Stimulated activated naive B cell treated with anti-CD40 and anti-IgM and Interleukin-4, amounts not matched to agents 10 μg/mL and 1 μg/mL and 100 μg/mL, for 72 hours (primary cell): ENCODE measurements around the gene ATP2B3.

Source experiments
- ATAC-seq, 2 donors: fragments of 150-1000 bp; cut with Tn5 transposase; replicated peaks; 2 replicates each; pipeline ENCODE4 v1.10.0; 2021; ENCODE audit warnings: moderate library complexity in 1 of 2
- DNase-seq: peaks from one replicate; pipeline ENCODE4 v3.0.0; 2021
- H3K27ac Mint-ChIP-seq: one replicate; pipeline ENCODE4 v1.8.0; 2022; ENCODE audit warnings: mild to moderate bottlenecking, mixed read lengths
- H3K27me3 Mint-ChIP-seq, 2 donors: one replicate each; pipeline ENCODE4 v1.8.0; 2022; ENCODE audit warnings: mixed read lengths in 2 of 2
- H3K36me3 Mint-ChIP-seq, 2 donors: one replicate each; pipeline ENCODE4 v1.8.0; 2022; ENCODE audit warnings: mixed read lengths in 2 of 2, mild to moderate bottlenecking in 1 of 2
- H3K4me1 Mint-ChIP-seq, 2 donors: one replicate each; pipeline ENCODE4 v1.8.0; 2022; ENCODE audit warnings: mixed read lengths in 2 of 2, mild to moderate bottlenecking in 1 of 2
- H3K4me3 Mint-ChIP-seq, 2 donors: one replicate each; pipeline ENCODE4 v1.8.0; 2022; ENCODE audit warnings: mild to moderate bottlenecking in 2 of 2, mixed read lengths in 2 of 2, moderate library complexity in 1 of 2
- H3K9me3 Mint-ChIP-seq, 2 donors: one replicate each; pipeline ENCODE4 v1.8.0; 2022; ENCODE audit warnings: mixed read lengths in 2 of 2, mild to moderate bottlenecking in 1 of 2

Gene ATP2B3

GRCh38 chrX:153522259-153522658 lies 4.8 kb downstream of the ATP2B3 start:
- ATAC-seq (no peak), DNase-seq (no peak)
- H3K36me3 Mint-ChIP-seq: no peaks in the 10 kb centered on the region
- peaks cover 28 to 48% of the 10 kb centered on the region in 2 donors for H3K27me3 Mint-ChIP-seq
- H3K4me3 Mint-ChIP-seq: no peak overlapping the region
- H3K9me3 Mint-ChIP-seq: no peaks in the 10 kb centered on the region
- no peak overlapping the region for H3K27ac Mint-ChIP-seq
- H3K4me1 Mint-ChIP-seq: peaks cover 2 to 5% of the 10 kb centered on the region in 2 donors

DNA sequence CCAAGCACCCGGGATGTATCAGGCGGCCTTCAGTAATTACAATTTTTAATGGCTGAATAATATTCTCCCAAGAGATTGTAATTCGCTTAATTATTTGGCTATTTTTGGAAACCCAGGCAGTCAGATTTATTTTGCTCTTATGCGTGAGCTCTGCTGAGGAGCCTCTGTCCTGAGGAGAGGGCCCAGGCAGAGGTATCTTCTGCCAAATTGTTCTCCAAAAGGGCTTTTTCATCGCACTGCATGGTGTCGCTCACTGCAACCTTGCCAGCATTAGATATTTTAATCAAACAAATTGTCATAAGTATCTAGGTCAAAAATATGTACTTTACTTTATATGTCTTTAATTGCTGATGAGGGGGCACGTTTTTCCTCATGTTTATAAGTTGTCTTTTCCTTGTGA lies 5.8 kb downstream of the ATP2B3 start:
- H3K36me3 Mint-ChIP-seq: no peaks in the 10 kb centered on the region
- no peak for DNase-seq
- no peaks in the 10 kb centered on the region for H3K9me3 Mint-ChIP-seq
- H3K4me1 Mint-ChIP-seq: peaks cover 2 to 3% of the 10 kb centered on the region in 2 donors
- H3K4me3 Mint-ChIP-seq: no peak overlapping the region
- H3K27ac Mint-ChIP-seq: no peak overlapping the region
- H3K27me3 Mint-ChIP-seq: peaks cover 26 to 49% of the 10 kb centered on the region in 2 donors
- no peak for ATAC-seq

DNA sequence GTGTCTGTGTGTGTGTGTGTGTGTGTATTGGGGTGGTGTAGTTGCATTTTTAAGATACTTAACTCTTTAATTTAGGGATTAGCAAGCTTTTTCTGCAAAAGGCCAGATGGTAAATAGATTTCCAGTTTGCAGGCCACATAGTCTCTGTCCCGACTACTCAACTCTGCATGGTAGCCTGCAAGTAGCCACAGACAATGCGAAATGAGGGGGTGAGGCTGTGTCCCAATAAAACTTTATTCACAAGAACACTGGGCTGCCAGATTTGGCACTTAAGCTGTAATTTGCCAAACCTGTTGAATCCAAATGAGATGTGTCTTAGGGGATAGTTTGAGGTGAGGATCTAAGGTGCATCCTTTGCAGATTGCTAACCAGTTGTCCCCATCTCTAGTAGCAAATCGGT lies 6.8 kb downstream of the ATP2B3 start:
- H3K27ac Mint-ChIP-seq: no peak overlapping the region
- no peaks in the 10 kb centered on the region for H3K36me3 Mint-ChIP-seq
- no peak for ATAC-seq
- H3K27me3 Mint-ChIP-seq: peaks cover 22 to 39% of the 10 kb centered on the region in 2 donors
- H3K4me3 Mint-ChIP-seq: no peak overlapping the region
- no peaks in the 10 kb centered on the region for H3K9me3 Mint-ChIP-seq
- DNase-seq: no peak
- no peaks in the 10 kb centered on the region for H3K4me1 Mint-ChIP-seq

DNA sequence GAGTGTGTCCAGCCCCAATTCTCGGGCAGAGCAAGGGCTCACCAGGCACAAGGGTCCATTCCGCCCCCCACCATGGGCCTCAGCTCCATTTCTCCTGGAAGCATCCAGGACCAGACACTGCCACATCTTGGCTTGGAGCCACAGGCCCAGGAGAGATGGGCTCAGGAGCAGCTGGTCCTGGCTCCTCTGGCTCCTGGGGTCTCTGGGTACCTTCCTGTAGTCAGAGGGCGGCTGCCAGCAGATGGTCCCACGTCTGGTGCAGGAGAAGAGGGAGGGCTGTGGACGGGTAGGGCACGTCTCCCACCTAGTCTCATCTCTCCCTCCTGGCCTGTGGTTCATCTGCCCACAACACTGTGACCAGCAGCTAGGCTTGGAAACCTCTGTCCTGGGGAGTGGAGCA lies 8.0 kb downstream of the ATP2B3 start:
- Mint-ChIP-seq H3K27ac (no peak overlapping the region), H3K9me3 (no peaks in the 10 kb centered on the region), H3K4me3 (no peak overlapping the region), H3K27me3 (peaks cover 22 to 31% of the 10 kb centered on the region in 2 donors), H3K4me1 (no peaks in the 10 kb centered on the region), H3K36me3 (no peaks in the 10 kb centered on the region)
- DNase-seq (no peak), ATAC-seq (no peak)

- DNase-seq (no peak), ATAC-seq (no peak)
- Mint-ChIP-seq H3K36me3 (no peaks in the 10 kb centered on the region), H3K4me1 (no peaks in the 10 kb centered on the region), H3K4me3 (no peak overlapping the region), H3K27ac (no peak overlapping the region), H3K9me3 (no peaks in the 10 kb centered on the region), H3K27me3 (peaks cover 20 to 26% of the 10 kb centered on the region in 2 donors)
These were observed 8.6 kb downstream of the ATP2B3 start for GRCh38 chrX:153526042-153526441.

DNA sequence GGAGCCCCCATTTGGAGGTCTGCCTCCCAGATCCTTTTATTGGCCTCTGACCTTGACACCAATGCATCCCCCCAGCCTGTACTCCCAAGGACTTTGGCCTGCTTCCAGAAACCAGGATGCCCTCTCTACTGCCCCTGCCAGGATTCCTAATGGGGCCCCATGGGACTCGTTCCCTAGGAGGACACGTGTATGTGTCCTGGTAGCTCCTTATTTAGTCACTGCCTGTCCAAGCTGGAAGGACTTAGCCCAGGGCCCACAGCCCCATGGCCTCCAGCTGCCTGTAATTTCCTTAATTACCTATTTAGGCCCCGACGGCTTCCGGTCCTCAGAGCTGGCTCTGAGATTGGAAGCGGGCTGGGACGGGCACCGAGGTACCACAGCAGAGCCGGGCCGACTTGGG lies 9.4 kb downstream of the ATP2B3 start:
- H3K4me1 Mint-ChIP-seq: no peaks in the 10 kb centered on the region
- H3K9me3 Mint-ChIP-seq: no peaks in the 10 kb centered on the region
- H3K4me3 Mint-ChIP-seq: no peak overlapping the region
- H3K36me3 Mint-ChIP-seq: no peaks in the 10 kb centered on the region
- H3K27ac Mint-ChIP-seq: no peak overlapping the region
- peaks cover 17 to 20% of the 10 kb centered on the region in 2 donors for H3K27me3 Mint-ChIP-seq
- ATAC-seq (no peak), DNase-seq (no peak)

DNA sequence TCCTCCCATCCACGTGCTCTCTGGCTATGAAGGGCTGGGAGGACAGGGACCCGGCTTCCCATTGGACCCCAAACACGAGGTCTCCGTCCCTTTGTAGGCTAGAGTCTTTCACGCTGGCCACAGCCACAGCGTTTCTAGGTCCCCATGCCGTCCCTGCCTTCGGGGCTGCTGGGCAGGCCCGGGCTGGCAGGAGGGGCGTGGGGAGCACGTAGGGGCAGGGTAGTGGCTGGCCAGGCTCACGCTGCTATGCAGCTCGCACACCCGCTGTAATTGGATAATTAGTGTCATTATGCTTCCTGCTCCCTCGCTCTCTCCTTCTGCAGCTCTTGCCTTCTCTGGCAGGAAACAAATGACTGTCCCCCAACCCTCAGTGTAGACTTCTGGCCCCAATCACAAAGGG lies 9.8 kb downstream of the ATP2B3 start:
- Mint-ChIP-seq H3K27ac (no peak overlapping the region), H3K36me3 (no peaks in the 10 kb centered on the region), H3K9me3 (no peaks in the 10 kb centered on the region), H3K4me3 (no peak overlapping the region), H3K27me3 (peaks cover 12 to 16% of the 10 kb centered on the region in 2 donors), H3K4me1 (no peaks in the 10 kb centered on the region)
- DNase-seq (no peak), ATAC-seq (no peak)

- no peak for ATAC-seq
- no peaks in the 10 kb centered on the region for H3K9me3 Mint-ChIP-seq
- no peak overlapping the region for H3K4me3 Mint-ChIP-seq
- no peaks in the 10 kb centered on the region for H3K36me3 Mint-ChIP-seq
- H3K27me3 Mint-ChIP-seq: peaks cover 13 to 16% of the 10 kb centered on the region in 2 donors
- no peaks in the 10 kb centered on the region for H3K4me1 Mint-ChIP-seq
- no peak overlapping the region for H3K27ac Mint-ChIP-seq
- DNase-seq: no peak
These were observed 13.1 kb downstream of the ATP2B3 start for GRCh38 chrX:153530411-153531129.

DNA sequence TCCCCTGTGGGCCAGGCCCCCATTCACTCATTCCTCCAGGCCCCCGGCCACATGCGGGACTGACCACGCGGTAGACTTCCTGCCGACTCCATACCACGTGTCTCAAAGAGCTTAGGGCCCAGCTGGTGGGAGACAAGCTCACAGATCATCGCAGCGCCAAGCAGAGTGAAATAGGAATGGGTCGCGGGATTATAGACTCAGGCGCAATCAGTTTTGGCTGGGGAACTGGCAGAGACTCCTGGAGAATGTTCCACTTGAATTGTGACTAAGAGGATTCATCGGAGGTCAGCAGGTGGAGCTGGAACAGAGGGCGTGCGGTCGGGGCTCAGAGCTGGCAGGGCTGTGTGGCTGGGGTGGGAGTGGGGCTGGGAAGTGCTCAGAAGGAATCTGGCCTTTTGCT lies 15.6 kb downstream of the ATP2B3 start:
- Mint-ChIP-seq H3K36me3 (no peaks in the 10 kb centered on the region), H3K27me3 (peaks cover 0 to 6% of the 10 kb centered on the region in 2 donors), H3K4me1 (no peaks in the 10 kb centered on the region), H3K4me3 (no peak overlapping the region), H3K9me3 (no peaks in the 10 kb centered on the region), H3K27ac (no peak overlapping the region)
- ATAC-seq (no peak), DNase-seq (no peak)

DNA sequence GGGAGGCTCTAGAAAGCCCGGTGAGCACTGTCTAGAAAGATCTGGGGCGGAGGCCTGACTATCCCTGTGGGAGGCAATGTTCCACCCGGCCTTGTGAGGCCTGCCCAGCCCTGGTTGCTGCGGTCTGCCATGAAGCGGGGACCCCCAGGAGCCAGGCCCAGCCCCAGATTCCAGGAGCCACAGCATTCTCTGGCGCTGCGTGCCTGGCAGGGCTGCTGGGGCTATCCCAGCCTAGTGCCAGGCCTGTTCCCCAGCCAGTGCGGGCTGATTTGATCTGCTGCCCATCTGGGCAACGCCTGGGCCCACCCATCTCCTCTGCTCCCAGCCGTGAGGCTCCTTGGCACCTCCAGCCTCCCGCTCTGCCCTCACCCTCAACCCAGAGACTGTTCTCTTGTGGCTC lies 19.6 kb downstream of the ATP2B3 start:
- no peak for DNase-seq
- peaks cover 10 to 16% of the 10 kb centered on the region in 2 donors for H3K27me3 Mint-ChIP-seq
- H3K4me1 Mint-ChIP-seq: no peaks in the 10 kb centered on the region
- no peak overlapping the region for H3K27ac Mint-ChIP-seq
- H3K9me3 Mint-ChIP-seq: no peaks in the 10 kb centered on the region
- H3K4me3 Mint-ChIP-seq: no peak overlapping the region
- no peaks in the 10 kb centered on the region for H3K36me3 Mint-ChIP-seq
- ATAC-seq: no peak

- Mint-ChIP-seq H3K4me1 (no peaks in the 10 kb centered on the region), H3K4me3 (no peak overlapping the region), H3K36me3 (no peaks in the 10 kb centered on the region), H3K9me3 (no peaks in the 10 kb centered on the region), H3K27me3 (peaks cover 10 to 16% of the 10 kb centered on the region in 2 donors), H3K27ac (no peak overlapping the region)
- DNase-seq (no peak), ATAC-seq (no peak)
These were observed 20.3 kb downstream of the ATP2B3 start for GRCh38 chrX:153537526-153538295.

GRCh38 chrX:153538424-153538823 lies 21.0 kb downstream of the ATP2B3 start:
- Mint-ChIP-seq H3K4me1 (no peaks in the 10 kb centered on the region), H3K36me3 (no peaks in the 10 kb centered on the region), H3K4me3 (no peak overlapping the region), H3K27ac (no peak overlapping the region), H3K9me3 (no peaks in the 10 kb centered on the region), H3K27me3 (peaks cover 5 to 16% of the 10 kb centered on the region in 2 donors)
- no peak for ATAC-seq
- no peak for DNase-seq

DNA sequence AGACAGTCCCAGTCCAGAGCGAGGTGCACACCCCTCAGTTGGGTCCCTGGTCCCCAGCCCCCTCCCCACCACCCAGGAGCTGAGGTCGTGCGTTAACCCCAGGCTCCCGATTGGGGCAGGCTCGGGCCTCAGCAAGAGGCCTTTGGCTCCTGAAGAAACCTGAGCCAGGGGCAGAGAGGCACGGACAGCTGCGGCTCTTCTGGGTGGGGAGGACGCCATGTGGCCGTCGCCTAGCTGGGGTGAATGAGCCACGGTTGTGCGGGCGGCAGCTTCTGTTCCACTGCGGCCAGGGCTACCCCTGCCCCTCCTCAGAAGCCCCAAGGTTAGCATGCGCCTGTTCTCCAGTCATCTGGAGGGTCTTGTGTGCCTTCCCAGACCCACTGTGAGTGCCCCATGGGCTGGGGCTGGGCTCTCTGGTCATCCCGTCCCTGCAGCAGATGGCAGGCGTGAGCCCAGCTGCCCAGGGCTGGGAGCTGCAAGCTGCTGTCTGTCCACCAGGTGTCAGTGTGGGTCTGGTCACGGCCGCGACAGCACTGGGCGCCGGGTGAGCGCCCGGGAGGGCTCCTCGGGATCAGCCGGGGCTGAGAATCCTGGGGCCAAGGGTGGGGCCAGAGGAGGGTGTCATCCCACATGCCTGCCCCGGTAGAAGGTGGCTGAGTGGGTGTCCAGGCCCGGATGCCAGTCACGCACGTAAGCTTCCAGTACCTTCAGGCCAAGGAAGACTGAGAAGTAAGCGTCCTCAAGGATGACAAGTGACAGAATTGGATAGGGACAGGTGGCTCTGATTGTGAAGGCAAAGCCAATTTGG lies 21.9 kb downstream of the ATP2B3 start:
- DNase-seq (peak; percentile 51), ATAC-seq (peak; percentile 86 to 87)
- Mint-ChIP-seq H3K9me3 (no peaks in the 10 kb centered on the region), H3K27ac (no peak overlapping the region), H3K36me3 (no peaks in the 10 kb centered on the region), H3K4me3 (no peak overlapping the region), H3K4me1 (no peaks in the 10 kb centered on the region), H3K27me3 (peaks cover 4 to 16% of the 10 kb centered on the region in 2 donors)

DNA sequence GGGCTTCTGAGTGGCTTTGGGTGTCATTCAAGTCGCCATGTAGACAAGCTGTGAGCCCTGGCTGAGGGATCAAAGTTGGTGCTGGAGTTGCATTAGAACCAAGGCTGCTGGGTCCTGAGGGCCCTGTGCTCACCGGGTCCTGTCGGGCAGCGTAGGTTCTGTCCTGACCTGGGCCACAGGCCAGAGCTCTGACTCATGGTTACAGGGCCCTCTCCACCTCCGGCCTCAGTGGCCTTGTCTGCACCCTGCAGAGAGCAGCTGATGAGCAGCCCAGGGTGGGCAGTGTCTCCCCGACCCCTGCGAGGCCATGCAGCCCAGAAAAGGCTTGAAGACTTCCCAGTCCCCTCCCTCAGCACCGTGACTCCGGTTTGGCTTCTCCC lies 22.5 kb downstream of the ATP2B3 start:
- H3K36me3 Mint-ChIP-seq: no peaks in the 10 kb centered on the region
- no peak for ATAC-seq
- no peak for DNase-seq
- peaks cover 4 to 16% of the 10 kb centered on the region in 2 donors for H3K27me3 Mint-ChIP-seq
- no peaks in the 10 kb centered on the region for H3K4me1 Mint-ChIP-seq
- H3K4me3 Mint-ChIP-seq: no peak overlapping the region
- no peaks in the 10 kb centered on the region for H3K9me3 Mint-ChIP-seq
- H3K27ac Mint-ChIP-seq: no peak overlapping the region
